Osteoblast (primary cell): Measurements from ENCODE around the gene LRRC36. TPM values are rescaled to one million over a fixed set of nuclear protein-coding genes. Genes with fewer than 3 reads are reported as not detected.

Experiments used
- DNase-seq: peaks from one replicate; pipeline ENCODE4 v3.0.0; 2011; ENCODE audit warnings: low spot score, mixed read lengths; ENCODE audit not compliant: insufficient read length; ENCODE audit errors: missing footprints
- H2AFZ ChIP-seq: 2 replicates; pipeline ENCODE4 v1.6.0; 2011; ENCODE audit warnings: mild to moderate bottlenecking, low read length
- H3K27ac ChIP-seq: 2 replicates; pipeline ENCODE4 v1.5.1; 2011; ENCODE audit warnings: mild to moderate bottlenecking, low read depth, low read length, moderate library complexity
- H3K27me3 ChIP-seq: 2 replicates; pipeline ENCODE4 v1.6.0; 2012; ENCODE audit warnings: mild to moderate bottlenecking, control low read depth, inconsistent platforms, low read length, moderate library complexity; ENCODE audit not compliant: insufficient read depth
- H3K36me3 ChIP-seq: 2 replicates; pipeline ENCODE4 v1.5.1; 2011; ENCODE audit warnings: mild to moderate bottlenecking, low read length, control low read depth, moderate library complexity; ENCODE audit not compliant: insufficient read depth
- H3K4me1 ChIP-seq: 2 replicates; pipeline ENCODE4 v1.5.1; 2011; ENCODE audit warnings: mild to moderate bottlenecking, low read length, control low read depth, moderate library complexity; ENCODE audit not compliant: insufficient read depth
- H3K4me2 ChIP-seq: 2 replicates; pipeline ENCODE4 v1.6.0; 2011; ENCODE audit warnings: mild to moderate bottlenecking, low read length; ENCODE audit not compliant: insufficient read depth
- H3K4me3 ChIP-seq: fragments of 200-600 bp; sonication (generic); 3 replicates; pipeline ENCODE4 v1.5.1; 2012; ENCODE audit warnings: mild to moderate bottlenecking, low read length, inconsistent platforms; ENCODE audit not compliant: insufficient read depth
- H3K79me2 ChIP-seq: 2 replicates; pipeline ENCODE4 v1.6.0; 2012; ENCODE audit warnings: mild to moderate bottlenecking, low read length, control low read depth, inconsistent platforms; ENCODE audit not compliant: insufficient read depth
- H3K9me3 ChIP-seq: 2 replicates; pipeline ENCODE4 v1.5.1; 2011; ENCODE audit warnings: low read depth, low read length, control low read depth
- H4K20me1 ChIP-seq: 2 replicates; pipeline ENCODE4 v1.6.0; 2012; ENCODE audit warnings: mild to moderate bottlenecking, low read length, control low read depth; ENCODE audit not compliant: insufficient read depth
- CTCF ChIP-seq: IDR thresholded peaks from 2 replicates; pipeline ENCODE4 v1.5.1; 2011; ENCODE audit warnings: mild to moderate bottlenecking, low read depth, low read length, moderate library complexity; ENCODE audit errors: extremely low read depth
- total RNA-seq: library from RNA; depleted of rRNA; stranded (reverse); fragments of >200 nt; gene quantifications from 2 replicates; pipeline ENCODE4 v1.2.3, GENCODE V29; 2012

The LRRC36 gene
- total RNA-seq, 1 donor: not detected

GRCh38 chr16:67287960-67288359 is 38.7 kb upstream of the LRRC36 start:
- Histone ChIP-seq H3K4me1 (peaks cover 6% of the 10 kb centered on the region), H3K79me2 (no peaks in the 10 kb centered on the region), H3K4me2 (no peak overlapping the region), H3K4me3 (no peak overlapping the region), H3K27ac (no peak overlapping the region), H3K36me3 (peaks cover 17% of the 10 kb centered on the region), H3K9me3 (no peaks in the 10 kb centered on the region), H4K20me1 (no peaks in the 10 kb centered on the region), H2AFZ (no peak overlapping the region), H3K27me3 (no peaks in the 10 kb centered on the region)
- peak; percentile 57 for DNase-seq
- no peak for TF ChIP-seq CTCF

- TF ChIP-seq CTCF: no peak
- H3K9me3 ChIP-seq: no peaks in the 10 kb centered on the region
- no peak overlapping the region for H2AFZ ChIP-seq
- H4K20me1 ChIP-seq: no peaks in the 10 kb centered on the region
- DNase-seq: peak; percentile 58
- H3K36me3 ChIP-seq: peaks cover 8% of the 10 kb centered on the region
- H3K27me3 ChIP-seq: no peaks in the 10 kb centered on the region
- no peaks in the 10 kb centered on the region for H3K79me2 ChIP-seq
- H3K4me2 ChIP-seq: no peak overlapping the region
- peaks cover 6% of the 10 kb centered on the region for H3K4me1 ChIP-seq
- H3K4me3 ChIP-seq: no peak overlapping the region
- H3K27ac ChIP-seq: no peak overlapping the region
Observed at GRCh38 chr16:67291461-67291860, 35.2 kb upstream of the LRRC36 start.

GRCh38 chr16:67294171-67294757 is 32.4 kb upstream of the LRRC36 start:
- no peaks in the 10 kb centered on the region for H4K20me1 ChIP-seq
- no peaks in the 10 kb centered on the region for H3K79me2 ChIP-seq
- H2AFZ ChIP-seq: no peak overlapping the region
- no peaks in the 10 kb centered on the region for H3K36me3 ChIP-seq
- no peak overlapping the region for H3K27ac ChIP-seq
- H3K4me1 ChIP-seq: peaks cover 13% of the 10 kb centered on the region
- TF ChIP-seq CTCF: no peak
- no peaks in the 10 kb centered on the region for H3K27me3 ChIP-seq
- no peak overlapping the region for H3K4me2 ChIP-seq
- H3K9me3 ChIP-seq: no peaks in the 10 kb centered on the region
- peak; percentile 63 for DNase-seq
- no peak overlapping the region for H3K4me3 ChIP-seq

- no peaks in the 10 kb centered on the region for H3K79me2 ChIP-seq
- no peaks in the 10 kb centered on the region for H3K9me3 ChIP-seq
- DNase-seq: peak; percentile 81
- peaks cover 13% of the 10 kb centered on the region for H3K4me1 ChIP-seq
- H4K20me1 ChIP-seq: no peaks in the 10 kb centered on the region
- H3K27ac ChIP-seq: no peak overlapping the region
- no peaks in the 10 kb centered on the region for H3K27me3 ChIP-seq
- no peak overlapping the region for H2AFZ ChIP-seq
- no peak overlapping the region for H3K4me2 ChIP-seq
- H3K4me3 ChIP-seq: no peak overlapping the region
- H3K36me3 ChIP-seq: no peaks in the 10 kb centered on the region
- TF ChIP-seq CTCF: no peak
Observed at GRCh38 chr16:67294938-67295361, 31.7 kb upstream of the LRRC36 start.
